Middle frontal gyrus (tissue), 1 donor: ENCODE data around the gene SH3BP5L.

Experiments
- DNase-seq: peaks from one replicate; pipeline ENCODE4 v3.0.0-alpha.2; 2015; ENCODE audit warnings: low spot score; ENCODE audit errors: extremely low spot score

SH3BP5L gene

GRCh38 chr1:248825909-248826760 is at the start of gene SH3BP5L:
SH3BP5L (minus strand) TSS chr1:248825915; CDS start chr1:248824935, 980 bp downstream.
- peak; percentile 92 for DNase-seq

- DNase-seq = peak; percentile 78
These were observed 48.3 kb upstream of the SH3BP5L start for GRCh38 chr1:248873993-248874533.

GRCh38 chr1:248873409-248873992 is 47.8 kb upstream of the SH3BP5L start:
- peak; percentile 96 for DNase-seq

- DNase-seq = peak; percentile 17
These were observed 47.2 kb upstream of the SH3BP5L start for GRCh38 chr1:248872752-248873408.

- DNase-seq = no peak
These were observed 46.2 kb upstream of the SH3BP5L start for GRCh38 chr1:248871837-248872401.

- peak; percentile 18 for DNase-seq
These were observed 37.5 kb upstream of the SH3BP5L start for GRCh38 chr1:248862998-248863881.

GRCh38 chr1:248862695-248862997 is 36.9 kb upstream of the SH3BP5L start:
- no peak for DNase-seq

GRCh38 chr1:248861616-248862015 is 35.9 kb upstream of the SH3BP5L start:
- DNase-seq = no peak

GRCh38 chr1:248860007-248860406 is 34.3 kb upstream of the SH3BP5L start:
- DNase-seq = no peak

- peak; percentile 94 for DNase-seq
These were observed 33.5 kb upstream of the SH3BP5L start, which contains the start of gene ZNF692 for GRCh38 chr1:248858891-248859889. ZNF692 (minus strand) TSS chr1:248859085; CDS start chr1:248858309, 776 bp downstream.

- DNase-seq = no peak
These were observed 32.6 kb upstream of the SH3BP5L start for GRCh38 chr1:248858096-248858890.

- no peak for DNase-seq
These were observed 32.0 kb upstream of the SH3BP5L start for GRCh38 chr1:248857749-248858095.

GRCh38 chr1:248857201-248857600 is 31.5 kb upstream of the SH3BP5L start:
- DNase-seq = no peak

GRCh38 chr1:248856176-248856575 is 30.5 kb upstream of the SH3BP5L start:
- DNase-seq = no peak

GRCh38 chr1:248855580-248855979 is 29.9 kb upstream of the SH3BP5L start:
- no peak for DNase-seq

GRCh38 chr1:248853663-248854375 is 28.1 kb upstream of the SH3BP5L start:
- DNase-seq = no peak

- DNase-seq = peak; percentile 54
These were observed 27.0 kb upstream of the SH3BP5L start for GRCh38 chr1:248852481-248853405.
